Measurements from ENCODE around the gene AK9.

DNA sequence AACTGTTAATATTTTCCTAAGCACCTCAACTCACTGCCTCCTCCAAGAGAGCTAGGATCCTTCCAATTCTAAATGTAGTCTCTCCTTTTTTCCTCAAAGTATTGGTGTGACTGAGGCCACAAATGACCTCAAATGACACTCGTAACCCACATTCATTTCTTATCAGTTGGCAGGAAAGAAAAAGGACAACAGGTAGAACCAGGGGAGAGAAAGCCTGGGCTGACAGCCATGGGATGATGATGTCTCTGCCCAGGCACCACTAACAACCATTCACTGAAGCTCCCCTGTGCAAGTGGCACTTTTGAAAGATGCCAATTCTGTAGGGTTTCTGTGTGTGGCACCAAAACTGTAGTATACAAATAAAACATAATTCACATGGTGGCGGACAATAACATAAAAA lies 215.4 kb downstream of the AK9 start:
- TF ChIP-seq POLR2A (IDR thresholded peaks at IDR 0.05; ENCODE audit: low read depth) = no peak
- TF ChIP-seq, protein P1, sequence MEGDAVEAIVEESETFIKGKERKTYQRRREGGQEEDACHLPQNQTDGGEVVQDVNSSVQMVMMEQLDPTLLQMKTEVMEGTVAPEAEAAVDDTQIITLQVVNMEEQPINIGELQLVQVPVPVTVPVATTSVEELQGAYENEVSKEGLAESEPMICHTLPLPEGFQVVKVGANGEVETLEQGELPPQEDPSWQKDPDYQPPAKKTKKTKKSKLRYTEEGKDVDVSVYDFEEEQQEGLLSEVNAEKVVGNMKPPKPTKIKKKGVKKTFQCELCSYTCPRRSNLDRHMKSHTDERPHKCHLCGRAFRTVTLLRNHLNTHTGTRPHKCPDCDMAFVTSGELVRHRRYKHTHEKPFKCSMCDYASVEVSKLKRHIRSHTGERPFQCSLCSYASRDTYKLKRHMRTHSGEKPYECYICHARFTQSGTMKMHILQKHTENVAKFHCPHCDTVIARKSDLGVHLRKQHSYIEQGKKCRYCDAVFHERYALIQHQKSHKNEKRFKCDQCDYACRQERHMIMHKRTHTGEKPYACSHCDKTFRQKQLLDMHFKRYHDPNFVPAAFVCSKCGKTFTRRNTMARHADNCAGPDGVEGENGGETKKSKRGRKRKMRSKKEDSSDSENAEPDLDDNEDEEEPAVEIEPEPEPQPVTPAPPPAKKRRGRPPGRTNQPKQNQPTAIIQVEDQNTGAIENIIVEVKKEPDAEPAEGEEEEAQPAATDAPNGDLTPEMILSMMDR (IDR thresholded peaks at IDR 0.05) = no peak
